ENCODE data around the gene OR51T1. TPM values are rescaled to one million over a fixed set of nuclear protein-coding genes. Genes with fewer than 3 reads are reported as not detected.

OR51T1 gene
- total and polyA plus RNA-seq, 5 donors from 2014 or later: not detected

- H3K36me3 ChIP-seq (ENCODE audit: control insufficient read depth, insufficient read depth, low read length): no peaks in the 10 kb centered on the region
- H3K9me3 ChIP-seq (ENCODE audit: control insufficient read depth in 2 of 2, low read length in 2 of 2): no peaks in the 10 kb centered on the region
- no peaks in the 10 kb centered on the region for H3K27me3 ChIP-seq (ENCODE audit: control insufficient read depth, insufficient read depth, low read length)
- peaks cover 4% of the 10 kb centered on the region for H3K27me3 Mint-ChIP-seq
- no peak overlapping the region for H3K4me3 ChIP-seq (ENCODE audit: low read depth, low read length)
- no peaks in the 10 kb centered on the region for H3K4me1 Mint-ChIP-seq
- H3K27ac ChIP-seq (ENCODE audit: insufficient read depth, low read length, poor library complexity, severe bottlenecking): no peak overlapping the region
- H3K27ac Mint-ChIP-seq: no peak overlapping the region
- no peak overlapping the region for H3K4me3 Mint-ChIP-seq
- no peaks in the 10 kb centered on the region for H3K36me3 Mint-ChIP-seq
- peaks cover 0 to 5% (median 0%) of the 10 kb centered on the region in 7 donors for H3K9me3 Mint-ChIP-seq
- no peak for DNase-seq
- H3K4me1 ChIP-seq (ENCODE audit: control insufficient read depth, insufficient read depth, low read length, poor library complexity, severe bottlenecking): no peaks in the 10 kb centered on the region
- no peak for ATAC-seq (ENCODE audit: low read depth in 2 of 2)
These were observed 15.8 kb upstream of the OR51T1 start for GRCh38 chr11:4865855-4866254.

- Mint-ChIP-seq H3K27ac (no peak overlapping the region), H3K4me3 (no peak overlapping the region), H3K4me1 (no peaks in the 10 kb centered on the region), H3K9me3 (peaks cover 0 to 3% (median 0%) of the 10 kb centered on the region in 7 donors), H3K36me3 (no peaks in the 10 kb centered on the region), H3K27me3 (peaks cover 4% of the 10 kb centered on the region)
- H3K9me3 ChIP-seq (ENCODE audit: control insufficient read depth in 2 of 2, low read length in 2 of 2): no peaks in the 10 kb centered on the region
- no peak overlapping the region for H3K4me3 ChIP-seq (ENCODE audit: low read depth, low read length)
- H3K27ac ChIP-seq (ENCODE audit: insufficient read depth, low read length, poor library complexity, severe bottlenecking): no peak overlapping the region
- H3K4me1 ChIP-seq (ENCODE audit: control insufficient read depth, insufficient read depth, low read length, poor library complexity, severe bottlenecking): no peaks in the 10 kb centered on the region
- H3K36me3 ChIP-seq (ENCODE audit: control insufficient read depth, insufficient read depth, low read length): no peaks in the 10 kb centered on the region
- no peak for ATAC-seq (ENCODE audit: low read depth in 2 of 2)
- no peaks in the 10 kb centered on the region for H3K27me3 ChIP-seq (ENCODE audit: control insufficient read depth, insufficient read depth, low read length)
- DNase-seq: no peak
These were observed 512 bp upstream of the OR51T1 start for GRCh38 chr11:4881188-4881587.

GRCh38 chr11:4882543-4882942 is 843 bp downstream of the OR51T1 start:
- no peak for ATAC-seq (ENCODE audit: low read depth in 2 of 2)
- H3K4me3 Mint-ChIP-seq: no peak overlapping the region
- H3K36me3 Mint-ChIP-seq: no peaks in the 10 kb centered on the region

GRCh38 chr11:4884361-4884760 is 2.7 kb downstream of the OR51T1 start:
- H3K27ac ChIP-seq (ENCODE audit: insufficient read depth, low read length, poor library complexity, severe bottlenecking): no peak overlapping the region
- no peaks in the 10 kb centered on the region for H3K9me3 ChIP-seq (ENCODE audit: control insufficient read depth in 2 of 2, low read length in 2 of 2)
- no peak for DNase-seq
- H3K4me1 ChIP-seq (ENCODE audit: control insufficient read depth, insufficient read depth, low read length, poor library complexity, severe bottlenecking): no peaks in the 10 kb centered on the region
- H3K27me3 ChIP-seq (ENCODE audit: control insufficient read depth, insufficient read depth, low read length): no peaks in the 10 kb centered on the region
- Mint-ChIP-seq H3K27me3 (peaks cover 4% of the 10 kb centered on the region), H3K4me1 (no peaks in the 10 kb centered on the region), H3K4me3 (no peak overlapping the region), H3K36me3 (no peaks in the 10 kb centered on the region), H3K27ac (no peak overlapping the region), H3K9me3 (peaks cover 0 to 3% (median 0%) of the 10 kb centered on the region in 7 donors)
- H3K4me3 ChIP-seq (ENCODE audit: low read depth, low read length): no peak overlapping the region
- no peak for ATAC-seq (ENCODE audit: low read depth in 2 of 2)
- no peaks in the 10 kb centered on the region for H3K36me3 ChIP-seq (ENCODE audit: control insufficient read depth, insufficient read depth, low read length)

More at GRCh38 chr11:4882543-4882942, 843 bp downstream of the OR51T1 start:
- H3K36me3 ChIP-seq (ENCODE audit: control insufficient read depth, insufficient read depth, low read length): no peaks in the 10 kb centered on the region
- no peak overlapping the region for H3K4me3 ChIP-seq (ENCODE audit: low read depth, low read length)
- DNase-seq: no peak
- H3K4me1 ChIP-seq (ENCODE audit: control insufficient read depth, insufficient read depth, low read length, poor library complexity, severe bottlenecking): no peaks in the 10 kb centered on the region
- H3K9me3 ChIP-seq (ENCODE audit: control insufficient read depth in 2 of 2, low read length in 2 of 2): no peaks in the 10 kb centered on the region
- H3K9me3 Mint-ChIP-seq: peaks cover 0 to 3% (median 0%) of the 10 kb centered on the region in 7 donors
- no peak overlapping the region for H3K27ac Mint-ChIP-seq
- H3K4me1 Mint-ChIP-seq: no peaks in the 10 kb centered on the region
- H3K27me3 ChIP-seq (ENCODE audit: control insufficient read depth, insufficient read depth, low read length): no peaks in the 10 kb centered on the region
- peaks cover 4% of the 10 kb centered on the region for H3K27me3 Mint-ChIP-seq
- no peak overlapping the region for H3K27ac ChIP-seq (ENCODE audit: insufficient read depth, low read length, poor library complexity, severe bottlenecking)

GRCh38 chr11:4886186-4886585 is 4.5 kb downstream of the OR51T1 start:
- H3K27ac Mint-ChIP-seq: no peak overlapping the region

GRCh38 chr11:4887591-4887990 is 5.9 kb downstream of the OR51T1 start:
- H3K36me3 ChIP-seq (ENCODE audit: control insufficient read depth, insufficient read depth, low read length): no peaks in the 10 kb centered on the region
- Mint-ChIP-seq H3K27me3 (peaks cover 4% of the 10 kb centered on the region), H3K4me1 (no peaks in the 10 kb centered on the region), H3K4me3 (no peak overlapping the region), H3K9me3 (peaks cover 0 to 2% (median 0%) of the 10 kb centered on the region in 7 donors), H3K27ac (no peak overlapping the region), H3K36me3 (no peaks in the 10 kb centered on the region)
- ATAC-seq (ENCODE audit: low read depth in 2 of 2): no peak
- H3K4me1 ChIP-seq (ENCODE audit: control insufficient read depth, insufficient read depth, low read length, poor library complexity, severe bottlenecking): no peaks in the 10 kb centered on the region
- no peaks in the 10 kb centered on the region for H3K27me3 ChIP-seq (ENCODE audit: control insufficient read depth, insufficient read depth, low read length)
- H3K9me3 ChIP-seq (ENCODE audit: control insufficient read depth in 2 of 2, low read length in 2 of 2): no peaks in the 10 kb centered on the region
- H3K4me3 ChIP-seq (ENCODE audit: low read depth, low read length): no peak overlapping the region
- DNase-seq: no peak
- no peak overlapping the region for H3K27ac ChIP-seq (ENCODE audit: insufficient read depth, low read length, poor library complexity, severe bottlenecking)

More at GRCh38 chr11:4886186-4886585, 4.5 kb downstream of the OR51T1 start:
- Histone ChIP-seq H3K27me3 (ENCODE audit: control insufficient read depth, insufficient read depth, low read length) (no peaks in the 10 kb centered on the region), H3K9me3 (ENCODE audit: control insufficient read depth in 2 of 2, low read length in 2 of 2) (no peaks in the 10 kb centered on the region), H3K27ac (ENCODE audit: insufficient read depth, low read length, poor library complexity, severe bottlenecking) (no peak overlapping the region), H3K4me3 (ENCODE audit: low read depth, low read length) (no peak overlapping the region), H3K4me1 (ENCODE audit: control insufficient read depth, insufficient read depth, low read length, poor library complexity, severe bottlenecking) (no peaks in the 10 kb centered on the region), H3K36me3 (ENCODE audit: control insufficient read depth, insufficient read depth, low read length) (no peaks in the 10 kb centered on the region)
- no peaks in the 10 kb centered on the region for H3K36me3 Mint-ChIP-seq
- no peak overlapping the region for H3K4me3 Mint-ChIP-seq
- no peak for ATAC-seq (ENCODE audit: low read depth in 2 of 2)
- H3K9me3 Mint-ChIP-seq: peaks cover 0 to 2% (median 0%) of the 10 kb centered on the region in 7 donors
- H3K27me3 Mint-ChIP-seq: peaks cover 4% of the 10 kb centered on the region
- no peak for DNase-seq
- no peaks in the 10 kb centered on the region for H3K4me1 Mint-ChIP-seq

GRCh38 chr11:4890279-4890678 is 8.6 kb downstream of the OR51T1 start:
- Histone ChIP-seq H3K4me3 (ENCODE audit: low read depth, low read length) (no peak overlapping the region), H3K27me3 (ENCODE audit: control insufficient read depth, insufficient read depth, low read length) (no peaks in the 10 kb centered on the region), H3K4me1 (ENCODE audit: control insufficient read depth, insufficient read depth, low read length, poor library complexity, severe bottlenecking) (no peaks in the 10 kb centered on the region), H3K27ac (ENCODE audit: insufficient read depth, low read length, poor library complexity, severe bottlenecking) (no peak overlapping the region), H3K9me3 (ENCODE audit: control insufficient read depth in 2 of 2, low read length in 2 of 2) (no peaks in the 10 kb centered on the region), H3K36me3 (ENCODE audit: control insufficient read depth, insufficient read depth, low read length) (no peaks in the 10 kb centered on the region)
- no peaks in the 10 kb centered on the region for H3K4me1 Mint-ChIP-seq
- H3K36me3 Mint-ChIP-seq: no peaks in the 10 kb centered on the region
- no peak for ATAC-seq (ENCODE audit: low read depth in 2 of 2)
- H3K27ac Mint-ChIP-seq: peak overlapping the region in 1 of 3 donors; percentile 52
- H3K4me3 Mint-ChIP-seq: no peak overlapping the region
- no peak for DNase-seq
- H3K9me3 Mint-ChIP-seq: peaks cover 0 to 2% (median 0%) of the 10 kb centered on the region in 7 donors
- no peaks in the 10 kb centered on the region for H3K27me3 Mint-ChIP-seq

- H3K27ac ChIP-seq (ENCODE audit: insufficient read depth, low read length, poor library complexity, severe bottlenecking): no peak overlapping the region
- H3K4me1 ChIP-seq (ENCODE audit: control insufficient read depth, insufficient read depth, low read length, poor library complexity, severe bottlenecking): no peaks in the 10 kb centered on the region
- H3K27me3 ChIP-seq (ENCODE audit: control insufficient read depth, insufficient read depth, low read length): no peaks in the 10 kb centered on the region
- DNase-seq (no peak), ATAC-seq (ENCODE audit: low read depth in 2 of 2) (no peak)
- peaks cover 0 to 2% (median 0%) of the 10 kb centered on the region in 7 donors for H3K9me3 Mint-ChIP-seq
- no peaks in the 10 kb centered on the region for H3K36me3 Mint-ChIP-seq
- no peak overlapping the region for H3K27ac Mint-ChIP-seq
- H3K27me3 Mint-ChIP-seq: no peaks in the 10 kb centered on the region
- H3K36me3 ChIP-seq (ENCODE audit: control insufficient read depth, insufficient read depth, low read length): no peaks in the 10 kb centered on the region
- no peak overlapping the region for H3K4me3 ChIP-seq (ENCODE audit: low read depth, low read length)
- no peaks in the 10 kb centered on the region for H3K4me1 Mint-ChIP-seq
- H3K4me3 Mint-ChIP-seq: no peak overlapping the region
- H3K9me3 ChIP-seq (ENCODE audit: control insufficient read depth in 2 of 2, low read length in 2 of 2): no peaks in the 10 kb centered on the region
These were observed 10.4 kb downstream of the OR51T1 start for GRCh38 chr11:4891996-4892640.

Data from CD4-positive, CD25-positive, alpha-beta regulatory T cell (primary cell).